Testis (tissue), 3 donors: Measurements from ENCODE around the gene RAP2A. TPM values are rescaled to one million over a fixed set of nuclear protein-coding genes. Genes with fewer than 3 reads are reported as not detected.

Source experiments
- DNase-seq: peaks from one replicate; pipeline ENCODE4 v3.0.0-alpha.2; 2019
- H3K27ac ChIP-seq, 2 donors: fragments of 200-600 bp; sonication (generic); one replicate each; pipeline ENCODE4 v1.5.1; 2019
- H3K27me3 ChIP-seq: fragments of 200-600 bp; sonication (generic); one replicate; pipeline ENCODE4 v1.5.1; 2019
- H3K36me3 ChIP-seq: fragments of 200-600 bp; sonication (generic); one replicate; pipeline ENCODE4 v1.5.1; 2017; ENCODE audit warnings: low read depth; ENCODE audit errors: missing control alignments
- H3K4me1 ChIP-seq: fragments of 200-600 bp; sonication (generic); one replicate; pipeline ENCODE4 v1.5.1; 2019
- H3K4me3 ChIP-seq, 2 donors: fragments of 200-600 bp; sonication (generic); one replicate each; pipeline ENCODE4 v1.5.1; 2017 to 2019
- H3K9me3 ChIP-seq: fragments of 200-600 bp; sonication (generic); one replicate; pipeline ENCODE4 v1.5.1; 2017
- CTCF ChIP-seq, 3 experiments: fragments of 450-650 bp in 2 of 3; fragments of 200-600 bp in 1 of 3; sonication (generic) in 1 of 3; IDR thresholded peaks; one replicate each; pipeline ENCODE4 v1.5.1; 2016 to 2019; ENCODE audit warnings: antibody characterized with exemption in 3 of 3, mild to moderate bottlenecking in 2 of 3, moderate library complexity in 1 of 3
- POLR2A ChIP-seq: fragments of 450-650 bp; IDR thresholded peaks from one replicate; pipeline ENCODE4 v1.6.1; 2017; ENCODE audit warnings: antibody characterized with exemption, mild to moderate bottlenecking, moderate library complexity
- WGBS, 2 donors: methylation state at CpG; one replicate each; pipeline ENCODE4 v1.1.5; 2018; 5-methylcytosine and 5-hydroxymethylcytosine counted together
- intact Hi-C: fragments of 100-400 bp; cut with DNase I; formaldehyde crosslinking; loops from one replicate; pipeline ENCODE4 v1.15.1; 2023; ENCODE audit warnings: low total_unique reads
- polyA plus RNA-seq: library from polyadenylated mRNA; stranded (reverse); fragments of 350-450 nt; fragmentation: Illumina TruSeq; extraction: RNeasy Lipid Tissue Mini Kit (QIAGEN cat#74804); gene quantifications from one replicate; pipeline ENCODE4 v1.2.3, GENCODE V29; 2014; ENCODE audit warnings: low read depth, low replicate concordance; ENCODE audit not compliant: insufficient read depth
- total RNA-seq, 2 donors: library from RNA; depleted of rRNA; stranded (reverse); fragments of >200 nt; gene quantifications; one replicate each; pipeline ENCODE4 v1.2.3, GENCODE V29; 2016

The RAP2A gene
- total and polyA plus RNA-seq, 3 donors from 2014 or later: 9.1 to 11.5 (median 10.6) TPM

GRCh38 chr13:97492257-97492656 is 58.3 kb downstream of the RAP2A start:
- Histone ChIP-seq H3K4me1 (no peaks in the 10 kb centered on the region), H3K36me3 (no peaks in the 10 kb centered on the region), H3K9me3 (no peaks in the 10 kb centered on the region), H3K27me3 (no peaks in the 10 kb centered on the region), H3K27ac (no peak overlapping the region), H3K4me3 (no peak overlapping the region)
- WGBS, 2 donors: 77 to 87% methylated on average over 2 of the region's 2 CpGs
- TF ChIP-seq POLR2A (no peak), CTCF (IDR thresholded peaks at IDR 0.05) (no peak)
- intact Hi-C loops: no loop called here
- no peak for DNase-seq

- Histone ChIP-seq H3K9me3 (no peaks in the 10 kb centered on the region), H3K4me1 (no peaks in the 10 kb centered on the region), H3K27me3 (no peaks in the 10 kb centered on the region), H3K36me3 (no peaks in the 10 kb centered on the region), H3K4me3 (no peak overlapping the region), H3K27ac (no peak overlapping the region)
- 95 to 98% methylated on average over 2 of the region's 2 CpGs for WGBS, 2 donors
- TF ChIP-seq POLR2A (no peak), CTCF (IDR thresholded peaks at IDR 0.05) (no peak)
- no peak for DNase-seq
- intact Hi-C loops: no loop called here
Observed at GRCh38 chr13:97492684-97493371, 58.9 kb downstream of the RAP2A start.

GRCh38 chr13:97493456-97493855 is 59.5 kb downstream of the RAP2A start:
- H3K4me1 ChIP-seq: no peaks in the 10 kb centered on the region
- H3K9me3 ChIP-seq: no peaks in the 10 kb centered on the region
- intact Hi-C loops: no loop called here
- DNase-seq: no peak
- no peak overlapping the region for H3K27ac ChIP-seq
- H3K4me3 ChIP-seq: no peak overlapping the region
- TF ChIP-seq CTCF (IDR thresholded peaks at IDR 0.05) (no peak), POLR2A (no peak)
- no peaks in the 10 kb centered on the region for H3K27me3 ChIP-seq
- H3K36me3 ChIP-seq: no peaks in the 10 kb centered on the region
- WGBS, 2 donors: 71 to 84% methylated on average over 1 of the region's 1 CpG

- WGBS, 2 donors: 92 to 93% methylated on average over 8 of the region's 8 CpGs
- Histone ChIP-seq H3K9me3 (no peaks in the 10 kb centered on the region), H3K4me3 (no peak overlapping the region)
Observed at GRCh38 chr13:97495678-97496077, 61.7 kb downstream of the RAP2A start.

More at GRCh38 chr13:97495678-97496077, 61.7 kb downstream of the RAP2A start:
- TF ChIP-seq POLR2A (no peak), CTCF (IDR thresholded peaks at IDR 0.05) (no peak)
- intact Hi-C loops: no loop called here
- no peaks in the 10 kb centered on the region for H3K36me3 ChIP-seq
- H3K27me3 ChIP-seq: no peaks in the 10 kb centered on the region
- DNase-seq: no peak
- no peaks in the 10 kb centered on the region for H3K4me1 ChIP-seq
- no peak overlapping the region for H3K27ac ChIP-seq
